HG03460 (cell line): ENCODE measurements around the gene PRRC1.

Experiments used
- ATAC-seq: cut with Tn5 transposase; IDR thresholded peaks from one replicate; pipeline ENCODE4 v1.9.1; 2021; ENCODE audit not compliant: unreplicated experiment

PRRC1 gene

GRCh38 chr5:127602896-127603844 lies 85.7 kb downstream of the PRRC1 start:
- no peak for ATAC-seq
